Ureter (tissue), 1 donor: Measurements from ENCODE around the gene ITGA6. TPM values are rescaled to one million over a fixed set of nuclear protein-coding genes. Genes with fewer than 3 reads are reported as not detected.
"Not testable (repeated sequence)": the region's sequence is repeated elsewhere in the genome, so short reads cannot be mapped to it uniquely, and the experiment has no call there.

Experiments used
- DNase-seq: peaks from one replicate; pipeline ENCODE4 v3.0.0-alpha.2; 2020; ENCODE audit warnings: low spot score
- total RNA-seq: library from RNA; stranded (reverse); gene quantifications from one replicate; pipeline ENCODE4 v1.2.4, GENCODE V29; 2023
- donor health status: DM: yes; HTN: yes; CAD: no.

Gene ITGA6
- total RNA-seq, 1 donor from 2014 or later, result 109 TPM

GRCh38 chr2:172516299-172516698 lies 88.9 kb downstream of the ITGA6 start:
- no peak for DNase-seq

- DNase-seq, result no peak
Observed at GRCh38 chr2:172518995-172519394, 91.6 kb downstream of the ITGA6 start.

GRCh38 chr2:172525601-172526000 lies 98.2 kb downstream of the ITGA6 start:
- no peak for DNase-seq

DNA sequence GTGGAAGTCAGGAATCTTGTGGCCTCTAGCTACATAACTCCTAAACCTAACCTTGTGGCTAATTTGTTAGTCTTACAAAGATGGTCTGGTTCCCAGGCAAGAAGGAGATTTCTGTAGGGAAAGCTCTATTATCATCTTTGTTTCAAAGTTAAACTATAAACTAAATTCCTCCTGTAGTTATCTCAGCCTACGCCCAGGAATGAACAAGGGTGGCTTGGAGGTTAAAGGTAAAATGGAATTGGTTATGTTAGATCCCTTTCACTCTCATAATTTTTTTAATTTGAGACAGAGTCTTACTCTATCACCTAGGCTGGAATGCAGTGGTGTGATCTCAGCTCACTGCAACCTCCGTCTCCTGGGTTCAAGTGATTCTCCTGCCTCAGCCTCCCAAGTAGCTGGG lies 103.9 kb downstream of the ITGA6 start:
- DNase-seq, result no peak

DNA sequence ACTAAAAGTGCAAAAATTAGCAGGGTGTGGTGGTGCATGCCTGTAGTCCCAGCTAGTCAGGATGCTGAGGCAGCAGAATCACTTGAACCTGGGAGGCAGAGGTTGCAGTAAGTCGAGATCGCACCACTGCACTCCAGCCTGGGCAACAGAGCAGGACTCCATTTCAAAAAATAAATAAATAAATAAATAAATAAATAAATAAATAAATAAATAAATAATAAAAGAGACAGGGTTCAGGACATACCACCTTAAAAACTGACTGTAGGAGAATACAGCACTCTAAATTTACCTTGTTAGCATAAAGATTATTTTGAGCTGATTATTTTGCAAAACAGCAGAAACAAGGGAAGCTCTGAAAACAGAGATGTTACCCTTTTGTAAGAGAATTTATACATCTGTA lies 105.1 kb downstream of the ITGA6 start:
- not testable (repeated sequence) for DNase-seq

GRCh38 chr2:172533687-172534086 lies 106.3 kb downstream of the ITGA6 start:
- no peak for DNase-seq

- no peak for DNase-seq
Observed at GRCh38 chr2:172535119-172535518, 107.7 kb downstream of the ITGA6 start.

DNA sequence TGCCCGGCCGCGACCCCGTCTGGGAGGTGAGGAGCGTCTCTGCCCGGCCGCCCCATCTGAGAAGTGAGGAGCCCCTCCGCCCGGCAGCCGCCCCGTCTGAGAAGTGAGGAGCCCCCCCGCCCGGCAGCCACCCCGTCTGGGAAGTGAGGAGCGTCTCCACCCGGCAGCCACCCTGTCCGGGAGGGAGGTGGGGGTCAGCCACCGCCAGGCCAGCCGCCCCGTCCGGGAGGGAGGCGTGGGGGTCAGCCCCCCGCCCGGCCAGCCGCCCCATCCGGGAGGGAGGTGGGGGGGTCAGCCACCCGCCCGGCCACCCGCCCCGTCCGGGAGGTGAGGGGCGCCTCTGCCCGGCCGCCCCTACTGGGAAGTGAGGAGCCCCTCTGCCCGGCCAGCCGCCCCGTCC lies 110.5 kb downstream of the ITGA6 start:
- DNase-seq, result not testable (repeated sequence)

DNA sequence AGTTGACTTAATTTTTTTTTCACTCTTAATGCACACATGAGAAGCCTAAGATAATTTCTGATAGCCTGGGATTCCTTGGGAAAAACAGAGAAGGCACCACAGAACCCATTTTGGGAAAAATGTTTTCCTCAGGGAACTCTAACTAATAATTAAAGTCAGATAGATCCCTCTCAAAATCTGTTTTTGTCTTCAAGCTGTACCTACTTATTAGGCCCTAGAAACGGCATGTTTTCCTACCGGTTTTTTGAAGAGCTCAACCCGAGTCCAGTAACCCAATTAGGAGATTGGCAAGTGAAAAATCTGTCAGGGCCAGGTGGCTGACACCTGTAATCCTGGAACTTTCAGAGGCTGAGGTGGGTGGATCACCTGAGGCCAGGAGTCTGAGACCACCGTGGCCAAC lies 112.4 kb downstream of the ITGA6 start:
- no peak for DNase-seq

- no peak for DNase-seq
Observed at GRCh38 chr2:172540421-172540820, 113.0 kb downstream of the ITGA6 start.

DNA sequence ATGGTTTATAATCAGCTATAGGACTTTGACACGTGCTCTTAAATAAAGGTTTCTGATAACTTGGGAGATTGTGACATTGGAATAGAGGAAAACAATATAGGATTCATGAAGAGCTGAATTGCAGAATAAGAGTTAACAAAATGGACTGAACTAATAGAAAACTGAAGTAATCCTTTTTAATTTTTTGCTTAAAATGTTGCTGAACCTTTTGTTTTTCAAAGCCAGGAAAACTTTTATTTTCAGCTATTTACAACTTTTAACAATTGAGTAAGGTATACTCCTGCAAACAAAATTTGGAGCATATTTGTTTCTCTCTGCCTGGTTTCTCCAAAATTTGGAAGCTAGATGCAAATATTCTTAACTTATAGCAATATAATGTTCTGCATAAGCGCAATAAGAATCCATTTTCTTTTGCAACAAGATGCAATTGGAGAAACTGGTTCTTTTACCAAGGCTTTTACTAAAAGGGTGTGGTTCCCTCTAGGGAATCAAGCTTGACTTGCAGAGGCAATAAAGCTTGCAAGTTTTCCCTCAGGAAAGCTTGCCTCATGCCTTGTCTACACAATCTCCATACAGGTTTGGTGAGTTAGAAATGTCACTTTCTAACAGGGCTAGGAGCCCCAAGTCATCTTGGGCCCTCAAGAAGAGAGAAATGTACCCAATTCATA lies 118.2 kb downstream of the ITGA6 start:
- no peak for DNase-seq

- DNase-seq, result no peak
Observed at GRCh38 chr2:172549131-172549530, 121.7 kb downstream of the ITGA6 start.

GRCh38 chr2:172549802-172550201 lies 122.4 kb downstream of the ITGA6 start:
- not testable (repeated sequence) for DNase-seq

GRCh38 chr2:172550419-172550818 lies 123.0 kb downstream of the ITGA6 start:
- no peak for DNase-seq

GRCh38 chr2:172551271-172551670 lies 123.9 kb downstream of the ITGA6 start:
- no peak for DNase-seq

DNA sequence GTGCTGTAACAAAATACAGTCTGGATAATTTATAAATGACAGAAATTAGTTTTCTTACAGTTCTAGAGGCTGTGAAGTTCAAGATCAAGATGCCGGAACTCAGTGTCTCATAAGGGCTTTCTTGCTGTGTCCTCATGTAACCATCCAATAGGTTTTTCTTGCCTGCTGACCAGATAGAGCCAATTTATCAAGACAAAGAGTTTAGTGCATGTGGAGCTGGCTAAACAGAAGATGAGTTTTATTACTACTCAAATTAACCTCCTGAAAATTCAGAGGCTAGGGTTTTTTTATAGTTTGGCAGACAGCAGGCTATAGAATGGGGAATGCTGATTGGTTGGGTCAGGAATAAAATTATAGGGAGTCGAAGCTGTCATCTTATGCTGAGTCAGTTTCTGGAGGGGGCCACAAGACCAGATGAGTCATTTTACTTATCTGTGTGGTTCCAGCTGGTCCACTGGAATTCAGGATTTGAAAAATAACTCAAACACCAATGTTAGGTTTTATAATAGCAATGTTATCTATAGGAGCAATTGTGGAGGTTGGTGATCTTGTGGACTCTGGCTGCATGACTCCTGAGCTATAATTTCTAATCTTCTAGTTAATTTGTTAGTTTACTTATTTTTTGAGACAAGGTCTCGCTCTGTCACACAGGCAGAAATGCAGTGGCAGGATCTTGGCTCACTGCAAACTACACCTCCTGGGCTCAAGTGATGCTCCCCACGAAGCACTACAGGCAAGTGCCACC lies 125.3 kb downstream of the ITGA6 start:
- no peak for DNase-seq

- DNase-seq, result no peak
Observed at GRCh38 chr2:172554352-172555271, 127.2 kb downstream of the ITGA6 start.

GRCh38 chr2:172555272-172555521 lies 127.8 kb downstream of the ITGA6 start:
- DNase-seq, result no peak
